LNCaP clone FGC (cell line): ENCODE measurements around the gene MAP9.

Experiments used
- DNase-seq: peaks from one replicate; pipeline ENCODE4 v3.0.0-alpha.2; 2011; ENCODE audit warnings: low read depth
- H3K4me3 ChIP-seq: 2 replicates; pipeline ENCODE4 v1.5.1; 2011; ENCODE audit warnings: mild to moderate bottlenecking, low read depth, low read length, control low read depth
- TF ChIP-seq, protein P1 (sequence below): IDR thresholded peaks from 2 replicates; pipeline ENCODE4 v1.5.1; 2012; ENCODE audit warnings: mild to moderate bottlenecking; ENCODE audit not compliant: control insufficient read depth, insufficient read depth; ENCODE audit errors: extremely low read depth

Gene MAP9

DNA sequence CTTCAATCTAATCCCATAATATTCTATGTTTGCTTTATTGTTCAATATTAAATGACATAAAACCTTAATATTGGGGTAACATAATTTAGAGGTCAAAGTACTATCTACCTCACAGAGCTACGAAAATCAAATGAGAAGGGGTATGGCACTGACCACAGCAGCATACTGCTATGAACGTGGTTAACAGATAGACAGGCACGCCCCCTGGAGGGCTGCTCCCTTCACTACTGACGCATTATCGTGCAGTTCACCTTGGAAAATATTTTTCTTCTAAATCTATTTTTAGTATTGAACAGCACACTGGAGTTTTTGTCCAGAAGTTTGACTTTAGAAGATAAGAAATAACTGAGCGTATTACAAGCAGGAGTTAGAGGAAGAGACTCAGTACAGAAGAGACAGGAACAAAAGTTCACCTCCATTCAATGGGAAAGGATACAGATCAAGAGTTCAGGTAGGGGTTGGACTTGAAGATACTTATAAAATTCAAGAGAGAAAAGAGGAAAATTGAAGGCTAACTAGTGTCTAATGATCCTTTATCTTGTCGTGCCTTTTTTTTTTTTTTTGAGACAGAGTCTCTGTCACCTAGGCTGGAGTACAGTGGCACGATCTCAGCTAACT is 22.7 kb downstream of the MAP9 start:
- TF ChIP-seq, protein P1, sequence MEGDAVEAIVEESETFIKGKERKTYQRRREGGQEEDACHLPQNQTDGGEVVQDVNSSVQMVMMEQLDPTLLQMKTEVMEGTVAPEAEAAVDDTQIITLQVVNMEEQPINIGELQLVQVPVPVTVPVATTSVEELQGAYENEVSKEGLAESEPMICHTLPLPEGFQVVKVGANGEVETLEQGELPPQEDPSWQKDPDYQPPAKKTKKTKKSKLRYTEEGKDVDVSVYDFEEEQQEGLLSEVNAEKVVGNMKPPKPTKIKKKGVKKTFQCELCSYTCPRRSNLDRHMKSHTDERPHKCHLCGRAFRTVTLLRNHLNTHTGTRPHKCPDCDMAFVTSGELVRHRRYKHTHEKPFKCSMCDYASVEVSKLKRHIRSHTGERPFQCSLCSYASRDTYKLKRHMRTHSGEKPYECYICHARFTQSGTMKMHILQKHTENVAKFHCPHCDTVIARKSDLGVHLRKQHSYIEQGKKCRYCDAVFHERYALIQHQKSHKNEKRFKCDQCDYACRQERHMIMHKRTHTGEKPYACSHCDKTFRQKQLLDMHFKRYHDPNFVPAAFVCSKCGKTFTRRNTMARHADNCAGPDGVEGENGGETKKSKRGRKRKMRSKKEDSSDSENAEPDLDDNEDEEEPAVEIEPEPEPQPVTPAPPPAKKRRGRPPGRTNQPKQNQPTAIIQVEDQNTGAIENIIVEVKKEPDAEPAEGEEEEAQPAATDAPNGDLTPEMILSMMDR, result peak; percentile 85
- H3K4me3 ChIP-seq, result no peak overlapping the region
- no peak for DNase-seq

DNA sequence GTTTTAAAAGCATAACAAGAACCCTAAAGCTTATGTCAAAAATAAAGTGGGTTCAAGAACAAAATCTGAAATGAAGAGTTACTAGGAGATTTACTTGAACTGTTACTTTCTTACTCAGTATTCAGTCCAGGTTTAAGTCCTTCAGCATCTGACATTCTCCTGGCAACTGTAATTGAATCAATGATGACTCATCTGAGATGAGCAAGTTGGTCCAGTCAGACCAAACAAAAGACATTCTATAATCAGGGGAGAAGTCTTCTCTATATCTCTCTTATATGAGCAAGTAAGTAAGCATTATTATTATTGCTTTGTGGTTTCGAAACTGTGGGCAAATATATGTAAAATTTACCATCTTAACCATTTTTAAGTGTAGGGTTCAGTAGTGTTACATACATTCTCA is 34.6 kb downstream of the MAP9 start:
- TF ChIP-seq, protein P1, result no peak
- no peak overlapping the region for H3K4me3 ChIP-seq
- no peak for DNase-seq

DNA sequence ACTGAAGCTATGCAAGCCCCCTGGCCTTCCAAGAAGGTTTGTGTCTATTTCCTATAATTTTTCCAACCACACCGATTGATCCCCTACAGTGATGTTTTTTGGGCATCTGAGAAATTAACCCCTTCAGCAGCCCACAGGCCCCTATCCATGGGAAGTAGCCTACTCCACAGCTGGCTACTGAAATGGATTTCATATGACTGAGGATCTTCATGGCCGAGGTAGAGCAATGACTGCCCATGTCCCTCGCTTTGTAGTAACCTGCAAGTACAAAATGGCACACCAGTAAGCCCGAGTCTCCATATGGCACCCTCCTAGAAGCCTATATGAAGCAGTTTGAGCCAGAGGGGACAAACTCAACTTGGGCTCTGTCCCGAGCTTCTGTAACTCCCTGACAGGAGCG is 36.8 kb downstream of the MAP9 start:
- H3K4me3 ChIP-seq, result no peak overlapping the region
- DNase-seq, result no peak
- TF ChIP-seq, protein P1, result no peak

DNA sequence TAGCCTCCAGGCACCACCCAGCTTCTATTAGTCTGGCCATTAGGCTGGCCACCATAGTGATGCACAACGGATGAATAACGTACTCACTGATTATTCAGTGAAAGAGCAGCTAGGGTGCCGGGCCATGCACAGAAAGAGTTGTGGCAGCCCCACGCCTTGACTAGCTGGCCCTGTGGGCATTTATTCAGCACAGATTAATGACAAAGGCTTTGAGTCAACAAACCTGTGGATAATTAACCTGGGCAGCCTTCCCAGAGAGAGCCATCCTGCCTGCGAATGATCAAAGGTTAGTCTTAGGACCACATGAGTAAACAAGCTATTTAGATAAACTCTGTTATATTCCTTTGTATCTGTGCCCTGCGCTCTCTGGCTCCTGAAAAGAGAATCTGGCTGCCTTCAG is 37.2 kb downstream of the MAP9 start:
- no peak overlapping the region for H3K4me3 ChIP-seq
- DNase-seq, result no peak
- TF ChIP-seq, protein P1, result no peak

DNA sequence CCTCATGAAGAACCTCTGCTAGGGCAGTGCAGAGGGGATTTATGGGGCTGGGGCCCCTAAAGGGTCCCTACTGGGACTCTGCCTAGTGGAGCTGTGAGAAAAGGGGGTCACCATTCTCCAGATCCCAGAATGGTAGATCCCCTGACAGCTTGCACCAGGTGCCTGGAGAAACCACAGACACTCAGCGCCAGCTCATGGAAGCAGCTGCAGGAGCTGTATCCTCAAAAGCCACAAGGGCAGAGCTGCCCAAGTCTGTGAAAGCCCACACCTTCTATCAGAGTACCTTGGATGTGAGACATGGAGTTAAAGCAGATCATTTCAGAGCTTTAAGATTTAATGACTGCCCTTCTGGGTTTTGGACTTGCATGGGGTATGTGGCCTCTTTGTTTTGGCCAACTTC is 38.6 kb downstream of the MAP9 start:
- DNase-seq, result no peak
- TF ChIP-seq, protein P1, result no peak
- no peak overlapping the region for H3K4me3 ChIP-seq

DNA sequence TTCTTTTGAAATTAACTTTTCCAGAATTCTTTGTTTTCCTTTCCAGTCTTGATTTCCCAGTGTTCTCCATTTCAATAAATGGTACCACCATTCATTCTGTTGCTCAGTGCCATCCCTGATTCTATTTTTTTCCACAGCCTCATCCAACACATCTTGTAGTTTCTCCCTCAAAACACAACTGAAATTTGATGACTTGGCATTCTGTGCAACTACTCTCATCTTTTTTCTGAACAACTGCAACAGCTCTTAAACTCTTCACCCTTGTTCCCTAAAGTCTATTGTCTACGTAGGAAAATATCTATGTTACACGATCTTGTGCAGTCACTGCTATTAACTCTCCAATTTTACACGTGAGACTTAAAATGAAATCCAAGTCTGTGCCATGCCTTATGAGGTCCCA is 40.5 kb downstream of the MAP9 start:
- H3K4me3 ChIP-seq, result no peak overlapping the region
- TF ChIP-seq, protein P1, result no peak
- DNase-seq, result no peak

DNA sequence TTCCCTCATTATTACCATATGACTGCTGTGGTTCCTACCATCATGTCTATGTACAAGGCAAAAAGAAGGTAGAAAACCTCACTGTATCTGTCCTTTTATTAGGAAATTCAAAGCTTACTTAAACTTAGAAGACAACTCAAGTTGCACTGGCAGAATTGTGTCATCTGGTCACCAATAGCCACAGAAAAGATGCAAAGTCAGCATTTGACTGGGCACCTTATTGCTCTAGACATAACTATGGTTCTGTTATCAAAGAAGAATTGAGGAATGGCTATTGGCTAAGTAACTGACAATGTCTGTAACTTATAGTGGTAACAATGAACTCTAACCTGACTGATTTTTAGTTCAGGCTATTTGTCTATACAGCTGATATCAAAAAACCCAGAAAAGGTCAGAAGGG is 45.3 kb downstream of the MAP9 start:
- DNase-seq, result no peak
- TF ChIP-seq, protein P1, result no peak
- H3K4me3 ChIP-seq, result no peak overlapping the region
